ENCODE results near the gene STAT3.

- no peak for TF ChIP-seq CTCF (IDR thresholded peaks at IDR 0.05; ENCODE audit: insufficient read depth, low read length)
- no peak for TF ChIP-seq POLR2AphosphoS5 (IDR thresholded peaks at IDR 0.05; ENCODE audit: low read depth)
- no peak for TF ChIP-seq SPI1 (IDR thresholded peaks at IDR 0.05; ENCODE audit: borderline replicate concordance, low read depth)
- TF ChIP-seq REST (IDR thresholded peaks at IDR 0.05; ENCODE audit: insufficient replicate concordance, low read depth): no peak
Observed at GRCh38 chr17:42313389-42313772, 74.9 kb downstream of the STAT3 start.
